HepG2 (cell line): ENCODE data around the gene MBLAC2. TPM values are rescaled to one million over a fixed set of nuclear protein-coding genes. Genes with fewer than 3 reads are reported as not detected.

Experiments
- ATAC-seq: fragments of 200-7000 bp; cut with Tn5 transposase; 3 replicates; pipeline ENCODE4 v1.9.1; 2020; ENCODE audit warnings: mild to moderate bottlenecking, moderate library complexity
- BruUV-seq: library from RNA; stranded (reverse); fragments of 400-500 nt; replicated peaks from 2 replicates; lab custom pipeline; 2021; lab: Mats Ljungman, UMichigan
- CTCF ChIA-PET: fragments of 300-600 bp; formaldehyde crosslinking; extraction: SDS; loops from one replicate; lab custom pipeline; 2021; ENCODE audit warnings: low total read pairs, inconsistent platforms, low intra/inter-chr PET ratio; lab: Yijun Ruan, JAX
- POLR2A ChIA-PET: fragments of 350-600 bp; sonication (Branson Sonifier 250); formaldehyde crosslinking; loops from one replicate; lab custom pipeline; 2020; ENCODE audit warnings: antibody characterized with exemption, inconsistent platforms; lab: Yijun Ruan, JAX
- DNase-seq: peaks from one replicate; pipeline ENCODE4 v3.0.0-alpha.2; 2015; ENCODE audit warnings: low spot score
- FAIRE-seq: peaks from 3 replicates; lab custom pipeline; 2011; peaks lifted over from hg19 to GRCh38; lab: Jason Lieb, UNC
- H2AFZ ChIP-seq: one replicate; pipeline ENCODE4 v1.6.1; 2011; ENCODE audit warnings: low read length, inconsistent platforms
- H3K27ac ChIP-seq: fragments of 300-600 bp; 3 replicates; pipeline ENCODE4 v1.8.0; 2011; ENCODE audit warnings: mixed run types, mild to moderate bottlenecking, mixed read lengths, low read length, inconsistent platforms; ENCODE audit not compliant: insufficient read depth; ENCODE audit errors: extremely low read length
- H3K27me3 ChIP-seq, 2 experiments: fragments of 200-600 bp in 1 of 2; 2 replicates in 1 of 2; 3 replicates in 1 of 2; pipeline versions ENCODE4 v1.6.0 to v1.8.0; 2011; ENCODE audit warnings: low read length in 2 of 2, mild to moderate bottlenecking in 2 of 2, moderate library complexity in 2 of 2, inconsistent platforms in 1 of 2; ENCODE audit not compliant: insufficient read depth in 2 of 2, control insufficient read depth in 1 of 2
- H3K36me3 ChIP-seq, 2 experiments: fragments of 200-600 bp in 1 of 2; replicated peaks in 1 of 2; 2 replicates in 1 of 2; 3 replicates in 1 of 2; pipeline versions ENCODE4 v1.5.1 to v1.8.0; 2011; ENCODE audit warnings: low read length in 2 of 2, inconsistent platforms in 1 of 2; ENCODE audit not compliant: insufficient read depth in 2 of 2, control insufficient read depth in 1 of 2
- H3K4me1 ChIP-seq: 2 replicates; pipeline ENCODE4 v1.5.1; 2012; ENCODE audit warnings: low read length, inconsistent platforms; ENCODE audit not compliant: insufficient read depth
- H3K4me2 ChIP-seq: 2 replicates; pipeline ENCODE4 v1.6.0; 2011; ENCODE audit warnings: low read depth, low read length, inconsistent platforms
- H3K4me3 ChIP-seq, 3 experiments: fragments of 200-600 bp in 1 of 3; sonication (generic), shearing (Covaris generic) in 1 of 3; replicated peaks in 1 of 3; 2 replicates each; pipeline ENCODE4 v1.5.1; 2011 to 2016; ENCODE audit warnings: low read length in 3 of 3, inconsistent platforms in 2 of 3, low read depth in 2 of 3, mild to moderate bottlenecking in 2 of 3, control low read depth in 1 of 3, mixed read lengths in 1 of 3; ENCODE audit not compliant: insufficient read depth in 1 of 3
- H3K79me2 ChIP-seq: one replicate; pipeline ENCODE4 v1.6.1; 2011; ENCODE audit warnings: low read length, inconsistent platforms; ENCODE audit not compliant: insufficient read depth
- H3K9ac ChIP-seq: 2 replicates; pipeline ENCODE4 v1.6.0; 2011; ENCODE audit warnings: mild to moderate bottlenecking, low read depth, low read length, inconsistent platforms; ENCODE audit not compliant: insufficient read depth
- H3K9me3 ChIP-seq: 2 replicates; pipeline ENCODE4 v1.5.1; 2012; ENCODE audit warnings: mild to moderate bottlenecking, low read length
- H4K20me1 ChIP-seq: 2 replicates; pipeline ENCODE4 v1.6.0; 2011; ENCODE audit warnings: inconsistent platforms, mild to moderate bottlenecking, low read length, moderate library complexity; ENCODE audit not compliant: insufficient read depth
- GATAD2A ChIP-seq: IDR thresholded peaks from 2 replicates; pipeline ENCODE4 v1.6.1; 2016
- PHF21A ChIP-seq: sonication (generic); formaldehyde crosslinking; IDR thresholded peaks from 2 replicates; pipeline ENCODE4 v1.5.0; 2020; ENCODE audit warnings: mild to moderate bottlenecking, missing genetic modification reagents
- ZBTB7A ChIP-seq: sonication (generic); formaldehyde crosslinking; IDR thresholded peaks from 2 replicates; pipeline ENCODE4 v1.8.0; 2022; ENCODE audit warnings: mild to moderate bottlenecking, missing genetic modification reagents
- ZFP1 ChIP-seq: IDR thresholded peaks from 2 replicates; pipeline ENCODE4 v1.6.1; 2016
- WGBS: methylation state at CpG from one replicate; pipeline ENCODE4 v1.1.6; 2017; ENCODE audit warnings: low lambda C conversion rate; 5-methylcytosine and 5-hydroxymethylcytosine counted together
- in situ Hi-C: cut with HindIII; loops from 2 replicates; pipeline ENCODE4 v1.10.0; 2017; ENCODE audit warnings: low pct_unique_long_range_greater_than_20kb; ENCODE audit not compliant: extremely low pct_ligation_motif_present
- intact Hi-C: fragments of 100-400 bp; cut with micrococcal nuclease; formaldehyde crosslinking; loops from one replicate; pipeline ENCODE4 v1.10.0; 2022; ENCODE audit not compliant: unreplicated experiment
- polyA plus RNA-seq, 8 experiments: library from polyadenylated mRNA; depleted of rRNA in 3 of 8; stranded (reverse) in 7 of 8; unstranded in 1 of 8; fragments of >200 nt; fragmentation: Illumina TruSeq in 4 of 8; extraction: Trizol in 4 of 8; gene quantifications; 2 replicates each; pipeline versions ENCODE4 v1.2.1 to v1.2.3, GENCODE V29; 2011 to 2016; ENCODE audit warnings: low read depth in 4 of 8, missing spikeins in 1 of 8, mixed read lengths in 1 of 8; ENCODE audit not compliant: insufficient read depth in 1 of 8
- total RNA-seq, 5 experiments: library from RNA; depleted of rRNA; stranded (reverse); fragments of >200 nt; fragmentation: Illumina TruSeq; extraction: Trizol; gene quantifications; 2 replicates each; pipeline ENCODE4 v1.2.3, GENCODE V29; 2016; ENCODE audit warnings: low read depth in 1 of 5

The MBLAC2 gene
- total and polyA plus RNA-seq, 2 of the 13 experiments (the other 11 are each of a cell fraction or from before 2014, with no cell fraction given) = 2.9 to 4.1 TPM

- POLR2A ChIA-PET = no interaction called here
- FAIRE-seq = no peak
- Histone ChIP-seq H3K4me1 (no peaks in the 10 kb centered on the region), H3K27me3 (no peaks in the 10 kb centered on the region), H4K20me1 (no peaks in the 10 kb centered on the region), H3K4me3 (no peak overlapping the region)
- DNase-seq = no peak
- in situ Hi-C loops = loop anchor here (10.0 kb wide), 1 partner anchor 338 kb away; no protein-coding TSS in a partner anchor
- BruUV-seq = no TSS peak
- intact Hi-C loops = no loop called here
- TF ChIP-seq ZFP1 (CRISPR knock-in tag) (peak; percentile 26; the same call in 1 of the 2 replicates), PHF21A (CRISPR knock-in tag) (no peak)
- TF ChIP-seq, all 625 proteins: peak for 1
- H3K9me3 ChIP-seq = no peaks in the 10 kb centered on the region
- no peak overlapping the region for H3K9ac ChIP-seq
- H3K4me2 ChIP-seq = no peak overlapping the region
- no peak overlapping the region for H3K27ac ChIP-seq
- H3K79me2 ChIP-seq = no peaks in the 10 kb centered on the region
- ATAC-seq = no peak
- CTCF ChIA-PET = no interaction called here
- H3K36me3 ChIP-seq = no peaks in the 10 kb centered on the region
- H2AFZ ChIP-seq = no peak overlapping the region
These were observed 27.6 kb downstream of the MBLAC2 start for GRCh38 chr5:90446961-90447360.

DNA sequence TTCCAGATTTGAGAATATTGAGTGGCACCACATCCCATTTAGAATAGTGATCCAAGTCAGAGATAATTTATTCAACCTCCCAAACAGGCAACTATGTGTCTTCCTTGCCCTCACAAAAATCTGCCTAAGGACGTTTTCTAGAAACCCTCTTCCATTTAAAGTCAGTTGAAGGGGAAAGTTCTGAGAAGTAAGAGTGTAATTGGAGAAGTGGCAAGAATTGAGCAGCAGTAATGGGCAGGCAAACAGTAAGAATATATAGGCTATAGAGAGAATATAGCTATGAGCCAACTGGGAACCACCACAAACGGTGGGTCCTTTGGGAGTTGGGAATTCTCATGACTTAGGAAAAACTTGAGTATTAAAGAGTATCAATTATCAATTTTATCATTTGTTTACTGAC lies 33.9 kb downstream of the MBLAC2 start:
- intact Hi-C loops = no loop called here
- Histone ChIP-seq H4K20me1 (no peaks in the 10 kb centered on the region), H3K36me3 (no peaks in the 10 kb centered on the region), H3K9me3 (no peaks in the 10 kb centered on the region), H3K4me1 (peaks cover 7% of the 10 kb centered on the region), H3K4me3 (no peak overlapping the region; a peak in 1 of 6 replicates), H3K27me3 (no peaks in the 10 kb centered on the region), H3K27ac (no peak overlapping the region), H2AFZ (peak overlapping the region; percentile 74), H3K9ac (no peak overlapping the region), H3K4me2 (peak overlapping the region; percentile 77)
- ChIA-PET POLR2A (interaction anchor here (1.0 to 1.9 kb wide), 2 partner anchors 23 to 31 kb away, joined by 3 to 5 read pairs; partner anchors contain the start of gene CETN3), CTCF (interaction anchor here (1.5 to 4.2 kb wide), 2 partner anchors 89 to 164 kb away, joined by 4 to 35 read pairs; partner anchors contain the start of gene LYSMD3)
- 0% methylated on average over 2 of the region's 2 CpGs for WGBS
- in situ Hi-C loops = loop anchor here (10.0 kb wide), 1 partner anchor 344 kb away; no protein-coding TSS in a partner anchor
- DNase-seq (no peak), FAIRE-seq (no peak), ATAC-seq (peak; percentile 33; the same call in 1 of the 3 replicates)
- no peak for TF ChIP-seq GATAD2A (CRISPR knock-in tag)
- no peak for TF ChIP-seq ZBTB7A (CRISPR knock-in tag)
- TF ChIP-seq, all 625 proteins: peak for 0
- no TSS peak for BruUV-seq
- no peaks in the 10 kb centered on the region for H3K79me2 ChIP-seq
